ENCODE data around the gene NUMB. TPM values are rescaled to one million over a fixed set of nuclear protein-coding genes. Genes with fewer than 3 reads are reported as not detected.

Gene NUMB
- total and polyA plus RNA-seq, 4 donors: 21.2 to 45.8 (median 26.1) TPM

- no peaks in the 10 kb centered on the region for H3K27me3 ChIP-seq (ENCODE audit: control insufficient read depth in 4 of 4, insufficient read depth in 4 of 4, low read length in 3 of 4)
- H3K27ac ChIP-seq (ENCODE audit: low read depth in 1 of 2, low read length in 2 of 2): no peak overlapping the region
- no peak for DNase-seq (ENCODE audit: low spot score)
- WGBS: 88% methylated on average over 6 of the region's 6 CpGs
- no peaks in the 10 kb centered on the region for H3K9me3 ChIP-seq (ENCODE audit: control insufficient read depth in 4 of 4, low read length in 3 of 4)
- no peaks in the 10 kb centered on the region for H3K36me3 ChIP-seq (ENCODE audit: control insufficient read depth in 4 of 4, insufficient read depth in 3 of 4, low read depth in 1 of 4, low read length in 3 of 4)
- TF ChIP-seq RAD21 (IDR thresholded peaks at IDR 0.05): no peak
- no peak for TF ChIP-seq HNF4G (IDR thresholded peaks at IDR 0.05)
- no peak for TF ChIP-seq GABPA (IDR thresholded peaks at IDR 0.05 in 1 of 2, conservative IDR thresholded peaks at IDR 0.05 in 1 of 2)
- TF ChIP-seq HNF4A (conservative IDR thresholded peaks at IDR 0.05): no peak
- TF ChIP-seq YY1 (IDR thresholded peaks at IDR 0.05): no peak
- TF ChIP-seq, protein P1, sequence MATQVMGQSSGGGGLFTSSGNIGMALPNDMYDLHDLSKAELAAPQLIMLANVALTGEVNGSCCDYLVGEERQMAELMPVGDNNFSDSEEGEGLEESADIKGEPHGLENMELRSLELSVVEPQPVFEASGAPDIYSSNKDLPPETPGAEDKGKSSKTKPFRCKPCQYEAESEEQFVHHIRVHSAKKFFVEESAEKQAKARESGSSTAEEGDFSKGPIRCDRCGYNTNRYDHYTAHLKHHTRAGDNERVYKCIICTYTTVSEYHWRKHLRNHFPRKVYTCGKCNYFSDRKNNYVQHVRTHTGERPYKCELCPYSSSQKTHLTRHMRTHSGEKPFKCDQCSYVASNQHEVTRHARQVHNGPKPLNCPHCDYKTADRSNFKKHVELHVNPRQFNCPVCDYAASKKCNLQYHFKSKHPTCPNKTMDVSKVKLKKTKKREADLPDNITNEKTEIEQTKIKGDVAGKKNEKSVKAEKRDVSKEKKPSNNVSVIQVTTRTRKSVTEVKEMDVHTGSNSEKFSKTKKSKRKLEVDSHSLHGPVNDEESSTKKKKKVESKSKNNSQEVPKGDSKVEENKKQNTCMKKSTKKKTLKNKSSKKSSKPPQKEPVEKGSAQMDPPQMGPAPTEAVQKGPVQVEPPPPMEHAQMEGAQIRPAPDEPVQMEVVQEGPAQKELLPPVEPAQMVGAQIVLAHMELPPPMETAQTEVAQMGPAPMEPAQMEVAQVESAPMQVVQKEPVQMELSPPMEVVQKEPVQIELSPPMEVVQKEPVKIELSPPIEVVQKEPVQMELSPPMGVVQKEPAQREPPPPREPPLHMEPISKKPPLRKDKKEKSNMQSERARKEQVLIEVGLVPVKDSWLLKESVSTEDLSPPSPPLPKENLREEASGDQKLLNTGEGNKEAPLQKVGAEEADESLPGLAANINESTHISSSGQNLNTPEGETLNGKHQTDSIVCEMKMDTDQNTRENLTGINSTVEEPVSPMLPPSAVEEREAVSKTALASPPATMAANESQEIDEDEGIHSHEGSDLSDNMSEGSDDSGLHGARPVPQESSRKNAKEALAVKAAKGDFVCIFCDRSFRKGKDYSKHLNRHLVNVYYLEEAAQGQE (IDR thresholded peaks at IDR 0.05): no peak
- no peak for TF ChIP-seq NR2F2 (IDR thresholded peaks at IDR 0.05)
- TF ChIP-seq ATF3 (IDR thresholded peaks at IDR 0.05): no peak
- TF ChIP-seq, protein P2, sequence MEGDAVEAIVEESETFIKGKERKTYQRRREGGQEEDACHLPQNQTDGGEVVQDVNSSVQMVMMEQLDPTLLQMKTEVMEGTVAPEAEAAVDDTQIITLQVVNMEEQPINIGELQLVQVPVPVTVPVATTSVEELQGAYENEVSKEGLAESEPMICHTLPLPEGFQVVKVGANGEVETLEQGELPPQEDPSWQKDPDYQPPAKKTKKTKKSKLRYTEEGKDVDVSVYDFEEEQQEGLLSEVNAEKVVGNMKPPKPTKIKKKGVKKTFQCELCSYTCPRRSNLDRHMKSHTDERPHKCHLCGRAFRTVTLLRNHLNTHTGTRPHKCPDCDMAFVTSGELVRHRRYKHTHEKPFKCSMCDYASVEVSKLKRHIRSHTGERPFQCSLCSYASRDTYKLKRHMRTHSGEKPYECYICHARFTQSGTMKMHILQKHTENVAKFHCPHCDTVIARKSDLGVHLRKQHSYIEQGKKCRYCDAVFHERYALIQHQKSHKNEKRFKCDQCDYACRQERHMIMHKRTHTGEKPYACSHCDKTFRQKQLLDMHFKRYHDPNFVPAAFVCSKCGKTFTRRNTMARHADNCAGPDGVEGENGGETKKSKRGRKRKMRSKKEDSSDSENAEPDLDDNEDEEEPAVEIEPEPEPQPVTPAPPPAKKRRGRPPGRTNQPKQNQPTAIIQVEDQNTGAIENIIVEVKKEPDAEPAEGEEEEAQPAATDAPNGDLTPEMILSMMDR (IDR thresholded peaks at IDR 0.05; ENCODE audit: low read depth, low read length, missing input control): no peak
- no peak for TF ChIP-seq TAF1 (conservative IDR thresholded peaks at IDR 0.05)
- no peak for TF ChIP-seq EGR1 (IDR thresholded peaks at IDR 0.05; ENCODE audit: low read depth in 2 of 2)
- H3K4me1 ChIP-seq (ENCODE audit: control insufficient read depth in 4 of 4, insufficient read depth in 4 of 4, low read length in 3 of 4): no peaks in the 10 kb centered on the region
- H3K4me3 ChIP-seq (ENCODE audit: low read depth in 1 of 3, low read length in 3 of 3): no peak overlapping the region
- H3K9ac ChIP-seq (ENCODE audit: low read depth in 1 of 2, low read length in 2 of 2): no peak overlapping the region
Measured at GRCh38 chr14:73261075-73261474, 197.3 kb downstream of the NUMB start.

- TF ChIP-seq EGR1 (IDR thresholded peaks at IDR 0.05; ENCODE audit: low read depth in 2 of 2) (no peak), RXRA (IDR thresholded peaks at IDR 0.05) (no peak), NR2F2 (IDR thresholded peaks at IDR 0.05) (no peak), SP1 (IDR thresholded peaks at IDR 0.05) (no peak), HNF4G (IDR thresholded peaks at IDR 0.05) (no peak), YY1 (IDR thresholded peaks at IDR 0.05) (no peak), ATF3 (IDR thresholded peaks at IDR 0.05) (no peak), FOXA2 (IDR thresholded peaks at IDR 0.05) (no peak), GABPA (IDR thresholded peaks at IDR 0.05 in 1 of 2, conservative IDR thresholded peaks at IDR 0.05 in 1 of 2) (no peak)
- TF ChIP-seq, protein P1 (IDR thresholded peaks at IDR 0.05): no peak
- TF ChIP-seq, protein P3, sequence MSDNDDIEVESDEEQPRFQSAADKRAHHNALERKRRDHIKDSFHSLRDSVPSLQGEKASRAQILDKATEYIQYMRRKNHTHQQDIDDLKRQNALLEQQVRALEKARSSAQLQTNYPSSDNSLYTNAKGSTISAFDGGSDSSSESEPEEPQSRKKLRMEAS (IDR thresholded peaks at IDR 0.05): no peak
- Histone ChIP-seq H3K27ac (ENCODE audit: low read depth in 1 of 2, low read length in 2 of 2) (no peak overlapping the region), H3K4me1 (ENCODE audit: control insufficient read depth in 4 of 4, insufficient read depth in 4 of 4, low read length in 3 of 4) (no peaks in the 10 kb centered on the region), H3K36me3 (ENCODE audit: control insufficient read depth in 4 of 4, insufficient read depth in 3 of 4, low read depth in 1 of 4, low read length in 3 of 4) (no peaks in the 10 kb centered on the region), H3K27me3 (ENCODE audit: control insufficient read depth in 4 of 4, insufficient read depth in 4 of 4, low read length in 3 of 4) (no peaks in the 10 kb centered on the region), H3K4me3 (ENCODE audit: low read depth in 1 of 3, low read length in 3 of 3) (no peak overlapping the region), H3K9me3 (ENCODE audit: control insufficient read depth in 4 of 4, low read length in 3 of 4) (no peaks in the 10 kb centered on the region), H3K9ac (ENCODE audit: low read depth in 1 of 2, low read length in 2 of 2) (no peak overlapping the region)
- WGBS: 82% methylated on average over 11 of the region's 11 CpGs
- no peak for DNase-seq (ENCODE audit: low spot score)
Measured at GRCh38 chr14:73260574-73260973, 197.8 kb downstream of the NUMB start.
